ENCODE results near the gene SLC47A1. TPM values are rescaled to one million over a fixed set of nuclear protein-coding genes. Genes with fewer than 3 reads are reported as not detected.
A peak's percentile ranks its signal among the peaks of the same experiment; 100 is the strongest.
"Not testable (repeated sequence)": the region's sequence is repeated elsewhere in the genome, so short reads cannot be mapped to it uniquely, and the experiment has no call there.

SLC47A1 gene
- total RNA-seq, 1 experiment from 2014 or later = not detected

DNA sequence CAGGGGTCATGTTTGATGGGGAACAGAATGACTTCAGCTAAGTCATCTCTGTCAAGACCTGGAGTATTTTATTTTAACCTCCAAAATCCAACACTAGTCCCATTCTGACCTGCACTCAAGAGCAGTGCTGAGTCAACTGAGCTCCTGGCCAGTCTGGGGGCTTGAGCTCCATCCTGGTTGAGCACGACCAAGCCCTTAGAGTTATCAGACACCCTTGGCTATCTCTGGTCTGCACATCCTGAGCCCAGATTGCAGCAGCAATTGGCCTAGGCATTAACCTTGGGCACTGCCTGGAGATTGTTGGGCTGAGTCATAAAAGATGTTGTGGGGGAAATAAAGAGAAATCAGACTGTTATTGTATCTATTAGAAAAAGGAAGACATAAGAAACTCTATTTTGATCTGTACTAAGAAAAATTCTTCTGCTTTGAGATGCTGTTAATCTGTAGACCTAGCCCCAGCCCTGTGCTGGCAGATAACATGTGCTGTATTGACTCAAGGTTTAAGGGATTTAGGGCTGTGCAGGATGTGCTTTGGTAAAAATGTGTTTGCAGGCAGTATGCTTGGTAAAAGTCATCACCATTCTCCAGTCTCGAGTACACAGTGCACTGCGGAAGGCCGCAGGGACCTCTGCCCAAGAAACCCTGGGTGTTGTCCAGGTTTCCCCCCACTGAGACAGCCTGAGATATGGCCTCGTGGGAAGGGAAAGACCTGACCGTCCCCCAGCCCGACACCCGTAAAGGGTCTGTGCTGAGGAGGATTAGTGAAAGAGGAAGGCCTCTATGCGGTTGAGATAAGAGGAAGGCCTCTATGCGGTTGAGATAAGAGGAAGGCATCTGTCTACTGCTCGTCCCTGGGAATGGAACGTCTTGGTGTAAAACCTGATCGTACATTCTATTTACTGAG, 14.0 kb upstream of the SLC47A1 start:
- DNase-seq (ENCODE audit: low read depth) = not testable (repeated sequence)

DNA sequence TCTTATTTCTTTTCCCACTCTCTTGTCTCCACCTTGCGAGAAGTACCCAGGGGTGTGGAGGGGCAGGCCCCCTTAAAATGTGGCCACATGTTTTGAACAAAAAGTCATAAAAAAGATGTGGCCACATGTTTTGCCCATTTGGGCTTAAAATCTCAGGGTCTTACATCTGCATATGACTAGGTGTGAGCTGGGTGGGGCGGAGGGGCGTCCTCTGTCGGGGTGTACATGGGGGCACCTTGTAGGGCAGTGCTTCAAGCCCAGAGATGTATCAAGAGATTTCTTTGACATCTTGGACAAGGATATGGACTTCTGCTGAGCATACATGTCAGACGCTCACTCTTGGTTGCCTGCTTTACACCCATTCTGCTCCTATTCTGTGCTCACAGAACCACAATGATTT, 13.0 kb upstream of the SLC47A1 start:
- DNase-seq (ENCODE audit: low read depth) = no peak

DNA sequence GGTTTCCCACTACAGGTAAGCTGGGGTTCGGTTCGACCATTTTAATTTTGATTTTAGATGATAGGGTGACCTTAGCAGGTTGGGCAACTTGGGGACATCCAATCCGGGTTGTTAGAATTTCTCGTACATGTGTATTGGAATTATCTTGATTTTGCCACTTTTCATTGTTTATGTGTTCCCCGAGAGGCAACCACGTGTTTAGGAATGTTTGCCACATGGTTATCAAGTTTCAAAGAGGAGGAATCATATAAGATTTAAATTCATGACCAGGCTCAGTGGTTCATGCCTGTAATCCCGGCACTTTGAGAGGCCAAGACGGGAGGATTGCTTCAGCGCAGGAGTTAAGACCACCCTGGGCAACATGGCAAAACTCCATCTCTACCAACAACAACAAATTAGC, 10.0 kb upstream of the SLC47A1 start:
- DNase-seq (ENCODE audit: low read depth) = no peak

DNA sequence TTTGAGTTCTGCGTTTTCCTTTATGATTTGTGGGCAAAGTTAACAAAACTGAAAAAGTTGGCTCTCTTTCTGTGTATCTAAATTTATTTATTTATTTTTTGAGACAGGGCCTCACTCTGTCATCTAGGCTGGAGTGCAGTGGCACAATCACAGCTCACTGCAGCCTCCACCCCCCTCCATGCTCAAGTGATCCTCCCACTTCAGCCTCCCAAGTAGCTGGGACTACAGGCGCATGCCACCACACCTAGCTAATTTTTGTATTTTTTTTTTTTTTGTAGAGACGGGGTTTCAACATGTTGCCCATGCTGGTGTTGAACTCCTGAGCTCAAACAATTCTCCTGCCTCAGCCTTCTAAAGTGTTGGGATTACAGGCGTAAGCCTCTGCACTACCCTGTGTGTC, 6.7 kb upstream of the SLC47A1 start:
- not testable (repeated sequence) for DNase-seq (ENCODE audit: low read depth)

DNA sequence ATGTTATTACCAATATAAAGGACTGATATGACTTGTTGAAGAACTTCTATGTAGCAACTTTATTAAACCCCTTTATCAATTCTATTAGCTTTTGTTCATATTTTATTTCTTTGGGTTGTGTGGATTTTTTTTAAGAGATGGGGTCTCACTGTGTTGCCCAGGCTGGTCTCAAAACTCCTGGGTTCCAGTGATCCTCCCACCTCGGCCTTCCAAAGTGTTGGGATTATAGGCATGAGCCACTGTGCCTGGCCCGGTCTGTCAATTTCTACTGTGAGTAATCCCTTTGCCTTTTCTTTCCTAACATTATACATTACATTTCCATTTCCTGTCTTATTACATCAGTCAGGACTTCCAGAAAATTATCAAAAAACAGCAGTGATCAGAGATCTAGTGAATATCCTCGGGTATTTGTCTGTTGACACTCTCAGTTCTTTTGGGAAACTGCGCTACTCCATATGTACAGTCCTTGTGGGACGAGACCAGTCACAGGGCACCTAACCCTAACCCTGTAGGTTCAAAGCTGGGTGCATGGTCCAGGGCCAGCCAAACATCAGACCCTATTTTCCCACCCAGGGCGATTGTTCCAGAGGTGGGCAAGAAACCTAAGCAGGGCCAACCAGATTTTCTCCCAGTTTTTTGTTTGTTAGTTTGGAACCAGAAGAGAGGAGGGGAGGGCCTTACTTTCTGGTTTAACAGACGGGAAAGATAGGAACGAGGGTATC, 1.7 kb upstream of the SLC47A1 start:
- DNase-seq (ENCODE audit: low read depth) = no peak

DNA sequence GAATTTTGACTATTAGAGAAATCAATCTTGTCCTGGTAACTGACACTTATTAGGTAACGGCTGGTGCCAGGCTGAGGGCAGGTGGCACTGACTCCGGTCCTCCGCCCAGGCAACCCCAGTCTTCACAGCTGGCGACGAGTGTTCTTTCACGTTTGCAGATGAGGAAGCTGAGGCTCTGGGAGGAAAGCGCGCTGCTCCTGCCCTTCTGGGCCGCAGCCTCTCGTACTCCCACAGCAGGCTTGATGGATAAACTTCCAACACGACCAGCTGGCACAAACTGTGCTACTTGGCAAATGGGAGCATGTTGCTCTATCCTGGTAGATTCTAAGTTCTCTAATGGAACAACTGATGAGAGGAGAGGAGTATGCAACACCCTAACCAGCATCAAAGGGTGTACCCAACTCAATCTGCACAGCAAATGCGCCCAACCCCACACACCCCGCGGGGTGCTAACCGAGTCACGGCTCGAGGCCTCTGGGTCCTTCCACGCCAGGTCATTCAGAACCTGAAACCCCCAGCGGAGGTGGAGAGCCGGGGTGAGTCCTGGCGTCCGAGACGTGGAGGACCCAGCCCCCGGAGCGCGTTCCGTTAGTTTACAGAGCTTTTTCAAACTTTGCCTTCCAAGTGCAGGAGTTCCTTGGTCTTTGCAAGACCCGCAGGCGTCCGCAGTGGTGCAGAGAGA, 477 bp upstream of the SLC47A1 start:
- no peak for DNase-seq (ENCODE audit: low read depth)

DNA sequence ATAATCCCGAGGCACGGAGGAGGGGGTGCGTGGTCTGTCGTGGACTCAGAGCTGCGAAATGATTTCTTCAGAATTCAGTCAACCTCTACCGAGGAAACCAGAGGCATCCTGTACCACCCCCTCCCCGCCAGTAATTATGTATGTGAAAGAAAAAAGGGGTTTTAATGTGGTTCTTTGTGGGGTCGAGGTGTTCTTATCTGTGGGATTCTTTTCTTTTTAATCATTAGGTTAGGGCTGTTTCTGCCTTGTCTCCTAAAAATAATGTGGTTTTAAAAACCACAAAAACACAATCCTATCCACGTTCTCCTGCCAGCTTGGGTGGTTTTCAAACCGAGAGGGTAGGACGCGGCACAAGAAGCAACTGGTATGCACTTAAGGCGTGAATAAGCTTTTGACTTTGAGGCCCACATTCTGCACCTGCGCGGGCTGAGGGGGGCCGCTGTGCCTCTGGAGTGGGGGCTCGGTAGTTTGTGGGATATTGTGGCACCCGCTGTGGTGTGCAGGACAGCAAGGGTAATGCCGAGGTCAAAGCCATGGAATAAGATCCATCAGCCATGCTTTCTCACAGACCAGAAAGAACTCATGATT, 1.0 kb downstream of the SLC47A1 start:
- peak; percentile 51 for DNase-seq (ENCODE audit: low read depth)

DNA sequence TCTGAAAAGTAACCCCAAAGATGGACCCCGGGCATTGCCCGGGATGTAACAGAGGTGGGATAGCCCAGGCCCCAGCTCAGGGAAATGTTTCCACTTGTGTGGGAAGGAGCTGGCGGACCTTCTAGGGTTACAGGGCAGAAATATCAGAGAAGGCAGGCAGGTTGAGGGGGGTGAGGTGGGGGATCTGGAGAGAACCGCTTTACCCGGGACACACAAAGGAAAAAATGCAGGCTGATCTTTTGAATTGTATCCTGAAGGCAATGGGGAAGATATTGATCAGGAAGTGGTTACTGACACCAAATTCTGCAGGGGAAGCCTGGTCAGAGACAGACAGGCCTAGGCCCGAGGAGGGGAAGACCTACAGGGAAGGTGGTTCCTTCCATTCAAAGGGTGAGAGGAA, 3.5 kb downstream of the SLC47A1 start:
- DNase-seq (ENCODE audit: low read depth) = no peak

DNA sequence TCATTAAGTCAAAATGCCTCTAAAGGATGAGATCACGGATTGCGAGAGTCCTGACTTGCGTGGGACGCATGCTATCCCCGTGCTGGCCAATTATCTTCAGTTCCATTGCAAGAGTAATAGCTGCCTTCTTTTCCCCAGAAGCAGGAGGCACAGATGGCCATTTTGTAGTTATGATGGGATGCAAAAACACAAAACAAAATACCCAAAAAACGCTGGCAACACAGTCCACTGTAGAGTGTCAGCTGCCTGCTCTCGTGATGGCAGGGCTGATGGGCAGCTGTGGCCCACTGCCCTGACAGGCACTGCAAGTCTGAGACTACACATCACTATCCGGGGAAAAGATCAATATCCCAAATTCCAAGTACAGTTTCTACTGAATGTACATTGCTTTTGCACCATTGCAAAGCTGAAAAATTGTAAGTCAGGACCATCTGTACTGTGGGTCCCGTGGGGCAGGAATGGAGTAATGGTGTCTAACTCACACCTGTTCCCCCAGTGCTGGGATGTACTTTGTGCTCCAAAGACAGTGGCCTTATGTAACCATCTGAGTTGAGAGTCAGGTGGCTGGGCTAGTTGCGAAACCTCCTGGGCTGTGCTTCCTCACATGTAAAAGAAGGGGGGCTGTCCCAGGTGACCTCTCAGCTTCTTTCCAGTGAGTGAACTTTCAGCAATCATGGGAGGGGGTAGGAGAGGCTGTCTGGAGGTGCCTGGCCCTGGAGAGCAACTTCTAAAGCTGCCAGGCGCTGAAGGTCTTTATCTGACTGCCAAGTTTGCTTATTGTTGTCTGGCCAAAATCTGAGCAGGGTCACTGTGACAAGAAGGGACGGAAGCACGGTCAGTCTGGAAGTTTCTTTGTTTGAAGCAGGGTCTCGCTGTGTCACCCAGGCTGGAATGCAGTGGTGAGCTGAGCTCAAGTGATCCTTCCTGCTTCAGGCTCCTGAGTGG, 4.7 kb downstream of the SLC47A1 start:
- no peak for DNase-seq (ENCODE audit: low read depth)

DNA sequence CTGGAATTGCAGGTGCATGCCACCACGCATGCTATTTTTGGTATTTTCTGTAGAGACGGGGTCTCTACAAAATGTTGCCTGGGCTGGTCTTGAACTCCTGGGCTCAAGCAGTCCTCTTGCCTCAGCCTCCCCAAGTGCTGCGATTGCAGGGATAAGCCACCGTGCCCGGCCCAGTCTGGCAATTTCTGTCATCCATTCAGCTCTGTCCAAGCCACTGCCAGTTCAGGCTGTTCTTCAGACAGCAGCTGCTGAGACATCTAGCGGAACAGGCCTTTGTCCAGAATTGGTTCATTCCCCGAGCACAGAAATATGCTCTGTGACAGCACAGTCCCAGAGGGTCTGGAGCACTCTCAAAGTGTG, 5.4 kb downstream of the SLC47A1 start:
- DNase-seq (ENCODE audit: low read depth) = no peak

DNA sequence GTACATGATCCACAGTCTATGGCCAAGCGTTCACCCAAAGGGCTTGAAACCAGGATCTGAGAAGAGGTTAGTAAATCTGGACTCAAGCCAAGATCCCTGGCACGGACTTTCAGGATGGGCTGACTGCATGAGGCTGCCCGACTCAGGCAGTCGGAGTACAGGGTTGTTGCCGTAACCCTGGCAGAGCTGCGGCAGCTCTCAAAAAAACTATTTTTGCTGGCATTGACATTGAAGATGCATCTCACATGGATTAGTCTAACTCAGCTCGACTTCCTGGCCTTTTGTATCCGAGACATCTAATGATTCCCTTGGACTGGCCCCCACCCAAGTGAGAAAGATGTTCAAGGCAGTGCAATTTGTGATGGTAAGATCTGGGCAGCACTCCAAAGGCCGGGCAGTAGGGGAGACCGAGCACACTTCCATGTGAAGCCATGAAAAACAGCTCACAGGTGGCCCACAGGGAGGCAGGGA, 6.2 kb downstream of the SLC47A1 start:
- DNase-seq (ENCODE audit: low read depth) = no peak

DNA sequence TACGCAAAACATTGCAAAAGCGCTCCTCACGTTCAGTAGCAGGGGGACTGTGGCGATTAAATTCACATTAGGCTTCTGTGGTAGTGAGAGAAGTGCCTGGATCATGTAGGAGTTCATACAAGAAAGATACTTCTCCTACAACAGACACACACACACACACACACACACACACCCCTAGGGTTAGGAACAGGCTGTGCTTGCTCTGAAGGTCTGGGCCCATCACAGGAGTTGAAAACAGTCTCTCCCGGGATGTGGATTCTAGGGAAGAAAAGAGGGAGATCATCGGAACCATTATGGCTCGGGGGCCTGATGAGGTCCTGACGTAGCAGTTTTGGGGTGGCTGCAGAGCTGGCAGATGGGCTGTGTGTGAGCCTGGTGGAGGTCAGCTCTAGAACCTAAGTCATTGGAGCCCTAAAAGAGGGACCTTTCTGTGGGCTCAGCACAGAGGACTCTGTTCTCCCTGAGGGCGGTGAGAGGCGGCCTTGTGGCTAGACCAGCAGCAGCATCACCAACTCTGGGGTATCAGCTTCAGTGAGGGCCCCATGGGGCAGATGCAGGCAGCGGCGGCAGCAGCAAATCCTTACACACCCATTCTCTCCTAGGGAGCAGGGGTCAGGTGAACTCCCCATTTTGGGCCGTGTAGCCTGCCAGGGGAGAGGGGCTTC, 7.2 kb downstream of the SLC47A1 start:
- DNase-seq (ENCODE audit: low read depth) = no peak

DNA sequence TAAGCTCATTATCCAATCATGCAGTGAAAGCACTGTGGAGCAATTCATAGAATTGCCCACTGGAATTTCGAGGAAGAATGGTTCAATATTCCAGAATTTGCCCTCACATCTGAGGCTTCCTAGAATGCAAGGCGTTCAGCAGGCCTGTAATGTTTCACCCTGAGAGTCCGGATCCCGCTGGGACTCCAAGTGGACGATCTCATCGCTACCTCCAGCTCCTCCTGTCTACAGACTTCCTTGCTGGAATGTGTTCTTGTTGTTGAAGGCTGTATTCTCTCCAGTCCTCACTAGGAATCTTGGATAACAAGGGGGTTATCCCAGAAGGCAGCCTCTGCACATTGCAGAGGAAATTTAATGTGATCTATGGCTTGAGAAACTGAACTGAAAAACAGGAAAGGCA, 7.8 kb downstream of the SLC47A1 start:
- DNase-seq (ENCODE audit: low read depth) = no peak

DNA sequence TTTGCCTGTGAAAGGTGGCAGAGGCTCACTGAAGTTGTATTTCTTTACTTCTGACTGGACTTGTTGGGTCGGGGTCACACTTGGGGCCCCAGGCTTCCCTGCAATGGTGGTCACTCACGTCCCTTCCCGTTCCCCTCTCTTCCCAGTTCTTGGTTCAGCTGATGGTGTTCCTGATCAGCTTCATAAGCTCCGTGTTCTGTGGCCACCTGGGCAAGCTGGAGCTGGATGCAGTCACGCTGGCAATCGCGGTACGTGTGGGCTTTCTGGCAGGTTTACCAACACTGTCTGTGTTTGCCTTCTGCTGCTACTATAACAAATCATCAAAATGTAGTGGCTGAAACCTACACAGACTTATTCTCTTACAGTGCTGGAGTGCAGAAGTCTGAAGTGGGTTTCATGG, 8.6 kb downstream of the SLC47A1 start:
- DNase-seq (ENCODE audit: low read depth) = no peak

DNA sequence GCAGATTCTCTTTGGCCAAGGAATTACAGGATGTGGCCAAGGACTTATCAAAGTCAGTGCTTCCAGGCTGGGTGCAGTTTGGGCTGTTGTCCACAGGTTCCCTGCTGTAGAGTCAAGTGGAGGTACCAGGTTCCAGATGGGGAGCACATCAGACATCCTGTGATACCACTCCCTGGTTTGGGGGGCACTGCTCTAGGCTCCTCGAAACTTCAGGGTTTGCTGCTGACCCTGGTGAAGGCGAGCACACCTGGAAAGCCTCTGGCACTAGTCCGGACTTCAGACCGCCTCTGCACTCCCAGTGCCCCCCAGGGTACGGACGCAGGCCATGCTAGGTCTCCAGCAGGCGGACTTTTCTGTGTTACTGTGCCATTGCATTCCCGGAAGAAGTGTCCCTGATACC, 10.7 kb downstream of the SLC47A1 start:
- no peak for DNase-seq (ENCODE audit: low read depth)

DNA sequence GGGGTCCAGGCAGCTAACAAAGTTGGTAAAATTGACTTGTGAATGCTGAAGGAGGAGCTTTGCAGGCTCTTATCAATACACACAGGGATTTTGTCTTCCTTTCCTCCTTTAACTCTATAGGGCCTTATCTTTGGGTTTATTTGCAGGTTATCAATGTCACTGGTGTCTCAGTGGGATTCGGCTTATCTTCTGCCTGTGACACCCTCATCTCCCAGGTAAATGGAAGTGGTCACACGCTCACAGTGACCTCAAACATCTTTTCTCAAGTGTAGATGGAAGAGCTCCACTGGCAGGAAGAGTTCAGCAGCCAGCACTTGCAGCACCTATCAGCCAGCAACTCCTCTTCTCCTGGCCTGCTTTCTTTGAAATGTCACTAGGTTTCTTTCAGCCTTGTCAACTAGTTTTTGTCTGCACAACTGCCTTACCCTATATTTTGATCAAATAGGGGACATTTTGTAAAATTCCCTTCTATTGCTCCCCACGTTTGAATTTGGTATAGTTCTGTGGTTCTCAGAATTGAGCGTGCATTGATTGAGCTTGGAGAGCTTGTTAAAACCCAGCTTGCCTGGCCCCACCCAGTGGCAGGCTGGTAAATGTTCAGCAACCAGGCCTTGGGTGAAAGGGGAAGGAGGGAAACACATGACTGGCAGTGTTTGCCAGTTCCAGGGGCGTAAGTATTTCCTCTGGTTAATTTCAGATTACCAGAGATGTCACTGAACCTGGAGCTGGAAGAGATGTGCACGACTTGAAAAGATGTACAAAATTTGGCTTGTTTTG, 12.8 kb downstream of the SLC47A1 start:
- no peak for DNase-seq (ENCODE audit: low read depth)

DNA sequence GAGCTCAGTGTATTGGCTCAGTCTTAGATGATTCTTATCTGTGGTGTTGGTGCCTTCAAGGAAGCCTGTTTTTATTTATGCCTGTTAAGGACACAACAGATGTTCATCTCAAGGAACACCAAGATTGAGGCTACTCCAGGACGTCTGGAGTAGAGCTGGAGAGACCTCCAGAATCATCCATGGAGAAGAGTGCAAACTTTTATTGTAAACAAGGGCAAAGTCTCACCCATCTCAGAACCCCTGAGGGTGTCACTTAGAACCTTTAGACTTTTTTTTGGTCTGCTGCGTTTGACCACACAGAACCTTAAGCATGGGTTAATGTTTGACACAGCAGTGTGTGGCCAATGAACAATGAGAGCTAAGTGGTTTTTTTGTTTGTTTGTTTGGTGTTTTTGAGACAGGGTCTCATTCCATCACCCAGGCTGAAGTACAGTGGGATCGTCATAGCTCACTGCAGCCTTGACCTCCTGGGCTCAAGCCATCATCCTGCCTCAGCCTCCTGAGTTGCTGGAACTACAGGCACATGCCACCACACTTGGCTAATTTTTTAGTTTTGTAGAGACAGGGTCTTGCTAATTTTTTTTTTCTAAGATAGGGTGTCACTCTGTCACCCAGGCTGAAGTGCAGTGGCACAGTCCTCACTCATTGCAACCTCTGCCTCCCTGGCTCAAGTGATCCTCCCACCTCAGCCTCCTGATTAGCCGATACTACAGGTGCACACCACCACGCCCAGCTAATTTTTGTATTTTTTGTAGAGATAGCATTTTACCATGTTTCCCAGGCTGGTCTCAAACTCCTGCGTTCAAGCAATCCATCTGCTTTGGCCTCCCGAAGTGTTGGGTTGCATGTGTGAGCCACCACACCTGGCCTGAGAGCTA, 16.3 kb downstream of the SLC47A1 start:
- DNase-seq (ENCODE audit: low read depth) = no peak

DNA sequence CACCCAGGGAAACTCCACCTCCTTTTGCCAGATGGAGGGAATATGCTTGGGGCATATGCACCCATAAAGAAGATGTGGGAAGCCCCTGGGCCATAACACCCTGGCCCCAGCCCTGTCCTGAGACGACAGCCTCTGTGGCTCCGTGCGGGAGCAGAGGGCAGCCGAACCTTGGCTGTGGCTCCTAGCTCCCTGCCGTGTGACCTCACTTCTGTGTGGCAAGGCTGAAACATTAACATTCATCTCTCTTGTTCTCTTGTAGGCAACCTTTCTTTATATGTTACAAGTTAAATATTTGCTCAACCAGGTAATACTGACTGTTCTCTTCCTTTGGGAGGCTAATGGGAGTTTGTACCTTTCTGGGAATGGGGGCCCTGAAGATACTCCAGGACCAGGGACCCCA, 17.5 kb downstream of the SLC47A1 start:
- DNase-seq (ENCODE audit: low read depth) = no peak

Measured in Daoy (cell line).